ENCODE data around the gene PPCS.

PPCS gene

DNA sequence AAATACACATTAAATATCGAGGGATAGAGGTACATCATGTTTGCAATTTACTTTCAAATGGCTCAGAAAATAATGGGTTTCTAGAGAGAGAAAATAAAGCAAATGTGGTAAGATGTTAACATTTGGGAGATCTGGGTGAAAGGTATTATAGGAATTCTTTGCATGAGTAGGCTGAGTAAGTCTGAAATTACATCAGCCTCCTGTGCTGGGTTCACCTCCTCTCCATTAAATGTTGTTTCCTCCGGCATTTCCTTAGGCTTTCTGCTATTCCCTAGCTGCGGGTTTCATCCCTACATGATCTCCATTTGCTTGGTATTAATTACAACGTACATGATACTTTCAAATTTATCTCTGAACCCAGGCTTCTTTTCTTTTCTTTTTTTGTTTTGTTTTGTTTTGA, 32.1 kb upstream of the PPCS start:
- no peaks in the 10 kb centered on the region for H3K36me3 ChIP-seq (ENCODE audit: control insufficient read depth, insufficient read depth, low read length)
- 94% methylated on average over 3 to 4 of the region's 4 CpGs for WGBS, 2 experiments
- H3K4me1 ChIP-seq (ENCODE audit: control insufficient read depth, insufficient read depth, low read length) = peaks cover 7% of the 10 kb centered on the region
- no peak overlapping the region for H3K4me3 ChIP-seq (ENCODE audit: insufficient read depth, low read depth, low read length)
- H3K27me3 ChIP-seq (ENCODE audit: control insufficient read depth, insufficient read depth, low read length, poor library complexity, severe bottlenecking) = no peaks in the 10 kb centered on the region
- no peak overlapping the region for H3K27ac ChIP-seq (ENCODE audit: insufficient read depth, low read depth, low read length, poor library complexity, severe bottlenecking)
- H3K9me3 ChIP-seq (ENCODE audit: control insufficient read depth, low read length) = no peaks in the 10 kb centered on the region

DNA sequence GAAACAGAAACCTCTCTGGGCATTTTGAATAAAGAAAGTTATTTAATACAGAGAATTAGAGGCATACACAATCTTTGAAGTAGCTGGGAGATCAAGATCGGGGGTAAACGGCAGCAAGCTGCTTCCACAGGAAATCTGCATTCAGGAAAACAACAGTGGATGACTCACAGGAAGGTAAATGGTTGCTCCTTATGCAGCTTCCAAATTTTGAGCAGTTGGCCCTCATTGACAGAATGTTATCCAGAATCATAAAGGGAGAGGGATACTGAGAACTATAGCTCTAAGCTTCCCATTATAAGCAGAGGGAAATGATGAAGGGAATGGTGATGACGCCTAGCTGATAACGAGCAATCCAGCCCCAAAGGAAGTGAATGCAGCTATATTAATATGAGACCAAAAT, 29.1 kb upstream of the PPCS start:
- Histone ChIP-seq H3K36me3 (ENCODE audit: control insufficient read depth, insufficient read depth, low read length) (no peaks in the 10 kb centered on the region), H3K4me3 (ENCODE audit: insufficient read depth, low read depth, low read length) (no peak overlapping the region), H3K4me1 (ENCODE audit: control insufficient read depth, insufficient read depth, low read length) (no peaks in the 10 kb centered on the region), H3K27me3 (ENCODE audit: control insufficient read depth, insufficient read depth, low read length, poor library complexity, severe bottlenecking) (no peaks in the 10 kb centered on the region), H3K27ac (ENCODE audit: insufficient read depth, low read depth, low read length, poor library complexity, severe bottlenecking) (no peak overlapping the region), H3K9me3 (ENCODE audit: control insufficient read depth, low read length) (no peaks in the 10 kb centered on the region)
- 81 to 90% methylated on average over 2 of the region's 4 CpGs for WGBS, 2 experiments

DNA sequence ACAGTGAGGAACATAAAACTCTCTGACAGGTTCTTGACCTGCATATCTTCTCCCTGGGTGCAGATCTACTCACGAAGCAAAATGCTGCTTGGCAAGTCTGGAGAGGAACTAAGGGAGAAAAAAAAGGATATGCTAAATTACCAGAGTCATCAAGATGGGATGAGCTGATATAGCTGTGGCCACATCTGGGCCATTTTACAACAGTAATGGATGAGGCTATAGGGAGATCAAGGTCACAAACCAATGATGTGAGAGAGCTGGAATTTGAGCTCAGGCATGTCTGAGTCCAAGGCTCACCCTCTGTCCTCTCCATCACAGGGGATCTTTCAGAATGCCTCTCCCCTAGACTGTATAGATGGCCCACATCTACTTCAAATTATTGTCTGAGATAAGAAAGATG, 26.7 kb upstream of the PPCS start:
- 84 to 96% methylated on average over 1 of the region's 1 CpG for WGBS, 2 experiments
- Histone ChIP-seq H3K27me3 (ENCODE audit: control insufficient read depth, insufficient read depth, low read length, poor library complexity, severe bottlenecking) (no peaks in the 10 kb centered on the region), H3K27ac (ENCODE audit: insufficient read depth, low read depth, low read length, poor library complexity, severe bottlenecking) (no peak overlapping the region), H3K9me3 (ENCODE audit: control insufficient read depth, low read length) (no peaks in the 10 kb centered on the region), H3K36me3 (ENCODE audit: control insufficient read depth, insufficient read depth, low read length) (no peaks in the 10 kb centered on the region), H3K4me1 (ENCODE audit: control insufficient read depth, insufficient read depth, low read length) (no peaks in the 10 kb centered on the region), H3K4me3 (ENCODE audit: insufficient read depth, low read depth, low read length) (no peak overlapping the region)

DNA sequence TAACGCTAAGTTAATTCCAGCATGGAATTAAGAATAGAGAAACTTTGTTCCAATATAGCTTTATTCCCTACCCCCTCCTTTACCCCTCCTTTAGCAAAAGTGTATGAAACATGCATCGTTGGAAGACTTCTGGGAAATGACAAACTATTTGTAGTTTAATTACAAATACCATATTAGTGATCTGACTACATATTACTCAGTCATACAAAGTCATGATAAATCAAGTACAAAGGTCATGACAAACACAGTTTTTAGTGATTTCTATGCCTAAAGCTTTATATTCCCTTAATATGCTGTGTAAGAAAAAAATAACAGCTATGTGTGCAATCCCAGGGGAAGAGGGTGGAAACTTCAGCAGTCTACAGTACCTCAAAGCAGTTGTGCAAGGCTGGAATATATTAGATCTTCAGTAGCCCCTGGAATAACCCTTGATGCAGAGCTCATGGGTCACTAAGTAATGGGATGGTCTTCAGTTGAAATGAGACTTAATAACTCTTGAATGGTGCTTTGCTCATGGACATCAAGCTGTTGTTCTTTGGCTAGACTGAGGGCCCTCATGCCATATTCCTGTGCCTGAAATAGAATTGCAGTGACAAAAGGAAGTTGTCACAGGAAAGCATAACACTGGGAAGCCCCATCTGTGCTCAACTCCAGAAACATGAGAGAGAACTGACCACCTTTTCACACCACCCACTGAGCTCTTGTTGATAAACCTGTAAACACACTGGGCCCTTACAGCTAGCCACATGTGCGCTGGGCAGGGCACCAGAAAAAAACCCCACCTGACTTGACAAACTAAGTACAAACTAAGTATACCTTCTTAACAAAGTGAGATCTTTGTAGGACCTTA, 25.8 kb upstream of the PPCS start:
- Histone ChIP-seq H3K4me1 (ENCODE audit: control insufficient read depth, insufficient read depth, low read length) (no peaks in the 10 kb centered on the region), H3K4me3 (ENCODE audit: insufficient read depth, low read depth, low read length) (no peak overlapping the region), H3K27ac (ENCODE audit: insufficient read depth, low read depth, low read length, poor library complexity, severe bottlenecking) (no peak overlapping the region), H3K9me3 (ENCODE audit: control insufficient read depth, low read length) (no peaks in the 10 kb centered on the region), H3K36me3 (ENCODE audit: control insufficient read depth, insufficient read depth, low read length) (no peaks in the 10 kb centered on the region), H3K27me3 (ENCODE audit: control insufficient read depth, insufficient read depth, low read length, poor library complexity, severe bottlenecking) (no peaks in the 10 kb centered on the region)
- 92 to 100% methylated on average over 2 to 3 of the region's 3 CpGs for WGBS, 2 experiments

DNA sequence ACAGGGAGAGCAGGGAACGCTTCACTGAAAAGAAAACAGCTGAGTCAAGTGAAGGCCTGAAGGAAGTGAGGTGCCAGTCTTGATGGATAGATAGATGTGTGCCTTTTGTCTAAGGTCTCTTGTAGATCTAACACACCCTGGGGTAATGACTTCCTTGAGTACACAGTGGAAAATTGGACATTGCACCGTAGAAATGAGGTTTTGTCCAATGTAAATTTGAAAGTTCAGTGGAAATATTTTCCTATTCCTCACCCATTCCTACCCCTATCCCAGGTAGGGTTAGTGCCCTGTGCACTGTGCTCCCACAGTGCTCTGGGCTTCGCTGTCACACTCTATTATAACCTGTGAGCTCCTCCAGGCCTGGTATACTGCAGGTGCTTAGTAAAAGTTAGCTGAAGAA, 24.8 kb upstream of the PPCS start:
- no peak overlapping the region for H3K27ac ChIP-seq (ENCODE audit: insufficient read depth, low read depth, low read length, poor library complexity, severe bottlenecking)
- no peaks in the 10 kb centered on the region for H3K27me3 ChIP-seq (ENCODE audit: control insufficient read depth, insufficient read depth, low read length, poor library complexity, severe bottlenecking)
- 86 to 92% methylated on average over 3 of the region's 3 CpGs for WGBS, 2 experiments

DNA sequence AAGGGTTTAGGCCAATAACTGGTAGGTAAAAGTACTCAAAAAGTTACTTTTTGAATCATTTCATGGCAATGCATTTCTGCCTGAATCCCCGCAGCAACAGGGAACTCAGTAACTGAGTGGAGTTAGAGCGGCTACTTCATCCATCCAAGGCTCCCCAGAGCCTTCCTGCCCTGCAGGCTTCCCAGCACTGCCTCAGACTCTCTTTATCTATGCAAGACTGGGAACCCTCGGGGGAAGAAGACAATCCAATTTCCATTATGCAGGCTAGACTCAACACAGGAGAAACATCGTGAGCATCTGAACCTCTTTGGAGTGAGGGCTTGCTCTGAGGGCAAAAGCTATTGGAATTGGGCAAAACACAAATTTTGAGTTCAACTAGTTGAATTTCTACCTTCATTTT, 23.6 kb upstream of the PPCS start:
- 88 to 89% methylated on average over 4 of the region's 4 CpGs for WGBS, 2 experiments
- H3K27me3 ChIP-seq (ENCODE audit: control insufficient read depth, insufficient read depth, low read length, poor library complexity, severe bottlenecking) = no peaks in the 10 kb centered on the region

More for the DNA sequence above, 24.8 kb upstream of the PPCS start:
- Histone ChIP-seq H3K9me3 (ENCODE audit: control insufficient read depth, low read length) (no peaks in the 10 kb centered on the region), H3K36me3 (ENCODE audit: control insufficient read depth, insufficient read depth, low read length) (no peaks in the 10 kb centered on the region), H3K4me3 (ENCODE audit: insufficient read depth, low read depth, low read length) (no peak overlapping the region), H3K4me1 (ENCODE audit: control insufficient read depth, insufficient read depth, low read length) (no peaks in the 10 kb centered on the region)

DNA sequence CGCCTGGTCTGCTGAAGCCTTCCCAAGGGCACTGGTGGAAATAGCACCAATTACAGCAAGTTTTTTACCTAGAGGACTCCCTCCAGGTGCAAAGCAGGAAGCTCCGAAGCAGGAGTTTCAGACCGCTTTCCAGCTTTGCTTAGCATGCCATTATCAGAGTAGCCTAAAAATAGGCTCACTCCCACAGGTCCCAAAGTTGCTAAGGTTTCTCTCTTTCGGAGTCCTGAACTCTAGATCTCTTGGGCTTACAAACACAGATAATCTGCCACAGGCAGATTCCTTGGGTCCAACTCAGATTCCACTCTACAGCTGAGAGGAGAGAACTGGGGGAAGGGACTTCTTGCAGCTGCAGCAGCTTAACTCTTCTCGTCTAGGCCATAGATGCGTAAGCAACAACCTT, 23.0 kb upstream of the PPCS start:
- WGBS, 2 experiments = 89 to 91% methylated on average over 6 of the region's 6 CpGs
- Histone ChIP-seq H3K27ac (ENCODE audit: insufficient read depth, low read depth, low read length, poor library complexity, severe bottlenecking) (no peak overlapping the region), H3K36me3 (ENCODE audit: control insufficient read depth, insufficient read depth, low read length) (no peaks in the 10 kb centered on the region), H3K4me3 (ENCODE audit: insufficient read depth, low read depth, low read length) (no peak overlapping the region), H3K27me3 (ENCODE audit: control insufficient read depth, insufficient read depth, low read length, poor library complexity, severe bottlenecking) (no peaks in the 10 kb centered on the region), H3K9me3 (ENCODE audit: control insufficient read depth, low read length) (no peaks in the 10 kb centered on the region), H3K4me1 (ENCODE audit: control insufficient read depth, insufficient read depth, low read length) (no peaks in the 10 kb centered on the region)

More for the DNA sequence above, 23.6 kb upstream of the PPCS start:
- no peaks in the 10 kb centered on the region for H3K9me3 ChIP-seq (ENCODE audit: control insufficient read depth, low read length)
- H3K27ac ChIP-seq (ENCODE audit: insufficient read depth, low read depth, low read length, poor library complexity, severe bottlenecking) = no peak overlapping the region
- H3K36me3 ChIP-seq (ENCODE audit: control insufficient read depth, insufficient read depth, low read length) = no peaks in the 10 kb centered on the region
- no peaks in the 10 kb centered on the region for H3K4me1 ChIP-seq (ENCODE audit: control insufficient read depth, insufficient read depth, low read length)
- H3K4me3 ChIP-seq (ENCODE audit: insufficient read depth, low read depth, low read length) = no peak overlapping the region

DNA sequence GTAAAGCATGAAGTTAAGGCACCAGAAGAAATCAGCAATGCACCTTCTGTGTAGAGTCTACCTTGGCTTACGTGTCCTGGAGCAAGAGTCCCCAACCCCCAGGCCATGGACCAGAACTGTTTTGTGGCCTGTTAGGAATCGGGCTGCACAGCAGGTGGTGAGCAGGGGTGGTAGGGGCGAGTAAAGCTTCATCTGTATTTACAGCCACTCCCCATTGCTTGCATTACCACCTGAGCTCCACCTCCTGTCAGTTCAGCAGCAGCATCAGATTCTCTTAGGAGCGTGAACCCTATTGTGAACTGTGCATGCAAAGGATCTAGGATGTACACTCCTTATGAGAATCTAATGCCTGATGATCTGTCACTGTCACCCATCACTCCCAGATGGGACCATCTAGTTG, 22.0 kb upstream of the PPCS start:
- H3K27me3 ChIP-seq (ENCODE audit: control insufficient read depth, insufficient read depth, low read length, poor library complexity, severe bottlenecking) = no peaks in the 10 kb centered on the region
- no peaks in the 10 kb centered on the region for H3K4me1 ChIP-seq (ENCODE audit: control insufficient read depth, insufficient read depth, low read length)
- no peaks in the 10 kb centered on the region for H3K36me3 ChIP-seq (ENCODE audit: control insufficient read depth, insufficient read depth, low read length)
- H3K27ac ChIP-seq (ENCODE audit: insufficient read depth, low read depth, low read length, poor library complexity, severe bottlenecking) = no peak overlapping the region
- no peaks in the 10 kb centered on the region for H3K9me3 ChIP-seq (ENCODE audit: control insufficient read depth, low read length)
- 87% methylated on average over 4 of the region's 4 CpGs for WGBS, 2 experiments
- no peak overlapping the region for H3K4me3 ChIP-seq (ENCODE audit: insufficient read depth, low read depth, low read length)

DNA sequence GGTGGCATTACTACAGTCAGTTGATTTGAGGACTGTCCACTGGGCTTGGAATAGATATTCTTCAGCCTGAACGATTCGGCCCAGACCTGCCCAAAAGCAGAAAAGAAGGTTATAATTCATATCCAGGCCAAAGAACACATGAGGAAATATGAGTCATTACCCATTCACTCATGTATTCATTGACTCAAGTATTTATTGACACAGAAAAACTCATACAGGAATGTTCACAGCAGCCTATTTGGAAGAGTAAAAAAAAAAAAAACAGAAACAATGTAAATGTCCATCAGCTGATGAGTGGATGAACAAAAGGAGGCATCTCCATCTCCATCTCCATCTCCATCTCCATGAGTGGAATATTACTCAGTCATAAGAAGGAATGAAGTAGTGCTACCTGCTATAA, 16.4 kb upstream of the PPCS start:
- H3K27ac ChIP-seq (ENCODE audit: insufficient read depth, low read depth, low read length, poor library complexity, severe bottlenecking) = no peak overlapping the region
- no peaks in the 10 kb centered on the region for H3K36me3 ChIP-seq (ENCODE audit: control insufficient read depth, insufficient read depth, low read length)
- WGBS, 2 experiments = 81 to 97% methylated on average over 2 of the region's 2 CpGs
- no peak overlapping the region for H3K4me3 ChIP-seq (ENCODE audit: insufficient read depth, low read depth, low read length)
- no peaks in the 10 kb centered on the region for H3K9me3 ChIP-seq (ENCODE audit: control insufficient read depth, low read length)
- no peaks in the 10 kb centered on the region for H3K27me3 ChIP-seq (ENCODE audit: control insufficient read depth, insufficient read depth, low read length, poor library complexity, severe bottlenecking)
- no peaks in the 10 kb centered on the region for H3K4me1 ChIP-seq (ENCODE audit: control insufficient read depth, insufficient read depth, low read length)

DNA sequence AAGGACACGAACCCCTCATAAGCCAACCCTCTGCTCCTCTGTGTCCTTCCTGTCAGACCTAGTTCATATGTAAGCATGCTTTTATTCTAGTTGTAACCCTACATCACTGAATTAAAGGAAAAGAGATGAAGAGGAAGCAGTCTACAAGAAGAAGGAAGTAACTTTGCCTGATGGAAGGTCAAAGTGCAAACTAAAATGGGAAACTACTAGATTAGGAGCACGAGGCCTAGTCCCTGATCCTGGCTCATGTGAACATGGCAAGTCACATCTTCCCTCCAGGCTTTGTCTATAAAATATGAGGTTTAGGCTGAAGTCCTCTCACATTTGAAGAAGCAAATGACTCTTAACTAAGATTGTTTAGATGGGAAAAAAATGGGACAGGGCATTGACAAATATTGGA, 13.7 kb upstream of the PPCS start:
- Histone ChIP-seq H3K4me1 (ENCODE audit: control insufficient read depth, insufficient read depth, low read length) (no peaks in the 10 kb centered on the region), H3K4me3 (ENCODE audit: insufficient read depth, low read depth, low read length) (no peak overlapping the region), H3K27me3 (ENCODE audit: control insufficient read depth, insufficient read depth, low read length, poor library complexity, severe bottlenecking) (no peaks in the 10 kb centered on the region), H3K27ac (ENCODE audit: insufficient read depth, low read depth, low read length, poor library complexity, severe bottlenecking) (no peak overlapping the region), H3K36me3 (ENCODE audit: control insufficient read depth, insufficient read depth, low read length) (no peaks in the 10 kb centered on the region), H3K9me3 (ENCODE audit: control insufficient read depth, low read length) (no peaks in the 10 kb centered on the region)
- WGBS, 2 experiments = 81 to 86% methylated on average over 2 of the region's 2 CpGs
